Thoracic aorta (tissue), 2 donors: ENCODE measurements around the gene LRMDA. TPM values are rescaled to one million over a fixed set of nuclear protein-coding genes. Genes with fewer than 3 reads are reported as not detected.

Experiments used
- ATAC-seq: fragments of 150-250 bp; one replicate; pipeline ENCODE4 v1.8.0; 2017; ENCODE audit warnings: low read depth; ENCODE audit not compliant: insufficient number of reproducible peaks, low FRiP score
- DNase-seq: peaks from one replicate; pipeline ENCODE4 v3.0.0-alpha.2; 2020; ENCODE audit warnings: low spot score
- H3K27ac ChIP-seq, 2 donors: fragments of 200-600 bp; sonication (generic); 1 replicate in 1 of 2; 2 replicates in 1 of 2; pipeline ENCODE4 v1.5.1; 2016; ENCODE audit warnings: mild to moderate bottlenecking in 2 of 2, moderate library complexity in 2 of 2
- H3K27me3 ChIP-seq: fragments of 200-600 bp; sonication (generic); replicated peaks from 2 replicates; pipeline ENCODE4 v1.6.0; 2016; ENCODE audit warnings: mild to moderate bottlenecking; ENCODE audit not compliant: insufficient read depth
- H3K36me3 ChIP-seq: fragments of 200-600 bp; sonication (generic); one replicate; pipeline ENCODE4 v1.5.1; 2016
- H3K4me1 ChIP-seq, 2 donors: fragments of 200-600 bp; sonication (generic); 1 replicate in 1 of 2; 2 replicates in 1 of 2; pipeline versions ENCODE4 v1.5.1 to v1.6.0; 2016; ENCODE audit warnings: low read depth in 2 of 2, mild to moderate bottlenecking in 1 of 2; ENCODE audit not compliant: control insufficient read depth in 1 of 2
- H3K4me3 ChIP-seq: fragments of 200-600 bp; sonication (generic); 2 replicates; pipeline ENCODE4 v1.5.1; 2016; ENCODE audit warnings: mild to moderate bottlenecking
- H3K9me3 ChIP-seq: fragments of 200-600 bp; sonication (generic); 2 replicates; pipeline ENCODE4 v1.5.1; 2016
- total RNA-seq, 2 donors: library from RNA; depleted of rRNA; stranded (reverse); fragments of >200 nt; gene quantifications; one replicate each; pipeline versions ENCODE4 v1.1.0 to v1.2.3, GENCODE V29; 2016
- TF ChIP-seq, protein P1 (sequence below): fragments of 200-600 bp; sonication (generic); IDR thresholded peaks from one replicate; pipeline ENCODE4 v1.5.1; 2019; ENCODE audit warnings: antibody characterized with exemption

Gene LRMDA
- total RNA-seq, 2 donors from 2014 or later: 8.3 to 36.6 TPM

DNA sequence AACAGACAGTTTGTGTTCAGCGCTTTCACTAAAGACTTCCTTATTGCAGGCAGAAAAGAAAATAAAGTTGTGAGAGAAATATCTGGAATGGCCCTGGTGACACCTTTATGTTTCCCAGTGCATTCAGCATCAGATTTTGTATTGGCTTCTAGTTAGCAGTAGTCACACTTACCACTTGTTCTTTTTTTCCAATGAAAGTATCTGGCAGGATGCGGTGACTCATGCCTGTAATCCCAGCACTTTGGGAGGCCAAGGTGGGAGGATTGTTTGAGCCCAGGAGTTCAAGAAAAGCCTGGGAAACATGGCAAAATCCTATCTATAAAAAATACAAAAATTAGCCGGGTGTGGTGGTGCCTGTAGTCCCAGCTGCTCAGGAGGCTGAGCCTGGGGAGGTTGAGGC, 649.6 kb downstream of the LRMDA start:
- TF ChIP-seq, protein P1, sequence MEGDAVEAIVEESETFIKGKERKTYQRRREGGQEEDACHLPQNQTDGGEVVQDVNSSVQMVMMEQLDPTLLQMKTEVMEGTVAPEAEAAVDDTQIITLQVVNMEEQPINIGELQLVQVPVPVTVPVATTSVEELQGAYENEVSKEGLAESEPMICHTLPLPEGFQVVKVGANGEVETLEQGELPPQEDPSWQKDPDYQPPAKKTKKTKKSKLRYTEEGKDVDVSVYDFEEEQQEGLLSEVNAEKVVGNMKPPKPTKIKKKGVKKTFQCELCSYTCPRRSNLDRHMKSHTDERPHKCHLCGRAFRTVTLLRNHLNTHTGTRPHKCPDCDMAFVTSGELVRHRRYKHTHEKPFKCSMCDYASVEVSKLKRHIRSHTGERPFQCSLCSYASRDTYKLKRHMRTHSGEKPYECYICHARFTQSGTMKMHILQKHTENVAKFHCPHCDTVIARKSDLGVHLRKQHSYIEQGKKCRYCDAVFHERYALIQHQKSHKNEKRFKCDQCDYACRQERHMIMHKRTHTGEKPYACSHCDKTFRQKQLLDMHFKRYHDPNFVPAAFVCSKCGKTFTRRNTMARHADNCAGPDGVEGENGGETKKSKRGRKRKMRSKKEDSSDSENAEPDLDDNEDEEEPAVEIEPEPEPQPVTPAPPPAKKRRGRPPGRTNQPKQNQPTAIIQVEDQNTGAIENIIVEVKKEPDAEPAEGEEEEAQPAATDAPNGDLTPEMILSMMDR: no peak
- H3K36me3 ChIP-seq: no peaks in the 10 kb centered on the region
- peaks cover under 1 to 9% of the 10 kb centered on the region in 2 donors for H3K4me1 ChIP-seq
- no peaks in the 10 kb centered on the region for H3K9me3 ChIP-seq
- no peaks in the 10 kb centered on the region for H3K27me3 ChIP-seq
- H3K27ac ChIP-seq: no peak overlapping the region
- no peak for DNase-seq
- no peak for ATAC-seq
- no peak overlapping the region for H3K4me3 ChIP-seq

DNA sequence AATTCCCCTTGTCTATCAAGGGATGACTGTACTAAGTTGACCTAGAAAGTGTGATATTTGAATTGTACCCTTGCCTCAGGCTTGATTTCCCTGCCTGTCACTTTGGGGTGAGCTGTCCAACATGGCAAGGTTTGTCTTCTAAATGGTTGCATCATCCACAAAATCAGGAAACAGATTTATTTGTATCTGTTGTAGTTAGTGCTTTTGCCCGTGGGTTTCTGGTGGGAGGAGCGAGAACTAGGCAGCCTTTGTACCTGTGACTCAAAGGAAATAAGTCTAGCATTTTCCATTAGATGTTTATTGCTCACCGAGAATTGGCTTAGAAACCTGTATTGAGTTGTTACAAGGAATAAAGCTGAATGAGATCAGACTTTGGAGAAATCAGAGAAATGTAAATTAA, 650.8 kb downstream of the LRMDA start:
- Histone ChIP-seq H3K27ac (no peak overlapping the region), H3K9me3 (no peaks in the 10 kb centered on the region), H3K4me3 (no peak overlapping the region), H3K36me3 (no peaks in the 10 kb centered on the region), H3K27me3 (no peaks in the 10 kb centered on the region), H3K4me1 (peaks cover 8 to 21% of the 10 kb centered on the region in 2 donors)
- ATAC-seq: no peak
- TF ChIP-seq, protein P1: no peak
- no peak for DNase-seq

DNA sequence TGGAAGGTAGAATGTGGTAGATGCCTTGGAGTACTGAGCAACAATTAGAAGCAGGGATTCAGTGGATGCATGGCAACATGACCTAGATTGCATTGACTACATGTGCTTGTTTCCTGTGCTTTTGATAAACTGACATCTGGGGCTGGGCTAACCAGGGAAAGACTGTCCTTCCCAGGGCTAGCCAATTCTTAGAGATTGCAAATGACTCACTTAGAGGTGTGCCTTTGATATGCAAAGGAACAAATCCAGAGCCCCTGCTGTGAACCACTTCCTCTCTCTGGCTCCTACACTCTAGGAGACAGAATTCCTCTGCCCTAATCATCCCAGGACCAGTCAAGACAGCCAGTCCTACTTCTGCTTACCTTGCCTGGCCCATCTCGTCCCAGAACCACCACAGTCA, 651.5 kb downstream of the LRMDA start:
- Histone ChIP-seq H3K4me3 (no peak overlapping the region), H3K4me1 (peaks cover 9 to 26% of the 10 kb centered on the region in 2 donors), H3K9me3 (no peaks in the 10 kb centered on the region), H3K27me3 (no peaks in the 10 kb centered on the region), H3K27ac (no peak overlapping the region), H3K36me3 (no peaks in the 10 kb centered on the region)
- ATAC-seq: no peak
- TF ChIP-seq, protein P1: no peak
- DNase-seq: no peak

DNA sequence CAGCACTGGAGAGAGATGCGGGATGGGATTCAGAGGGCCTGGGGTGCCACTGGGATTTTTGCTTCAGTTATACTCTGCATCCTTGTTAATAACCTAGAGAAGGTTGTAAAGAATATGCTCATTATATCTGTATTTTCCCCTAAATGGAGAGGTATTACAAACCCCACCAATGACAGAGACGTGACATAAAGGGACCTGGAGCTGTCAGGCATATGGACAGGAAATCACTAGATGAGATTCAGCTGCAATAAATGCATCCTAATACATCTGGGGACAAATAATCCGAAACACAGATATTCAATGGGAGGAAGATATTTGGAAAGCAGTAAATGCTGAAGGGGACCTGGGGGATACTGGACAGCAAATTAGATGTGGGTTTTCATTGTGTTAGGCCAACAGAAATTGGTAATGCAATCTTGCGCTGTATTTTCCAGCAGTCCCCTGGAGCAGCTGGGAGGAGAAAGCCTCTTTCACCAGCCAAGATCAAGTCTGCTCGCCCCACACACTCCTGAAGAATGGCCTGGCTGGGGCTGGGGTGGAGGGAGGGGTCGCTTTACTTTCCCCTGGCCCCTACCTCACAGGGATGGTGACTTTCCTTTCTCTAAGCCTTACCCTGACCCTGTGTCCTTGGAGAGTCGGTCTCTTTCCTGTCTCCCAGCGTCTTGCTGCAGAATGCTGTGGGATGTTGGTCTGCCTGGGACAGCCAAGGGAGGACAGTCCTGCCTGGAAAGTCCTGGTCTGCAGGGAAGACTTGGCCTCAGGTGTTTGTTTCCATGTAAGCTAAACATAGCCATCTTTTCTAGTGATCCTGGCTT, 653.8 kb downstream of the LRMDA start:
- peak overlapping the region; percentile 58 to 61 for H3K27ac ChIP-seq
- no peak for ATAC-seq
- TF ChIP-seq, protein P1: no peak
- no peak for DNase-seq
- no peaks in the 10 kb centered on the region for H3K36me3 ChIP-seq
- no peaks in the 10 kb centered on the region for H3K27me3 ChIP-seq
- peaks cover 9 to 26% of the 10 kb centered on the region in 2 donors for H3K4me1 ChIP-seq
- H3K9me3 ChIP-seq: no peaks in the 10 kb centered on the region
- H3K4me3 ChIP-seq: no peak overlapping the region

DNA sequence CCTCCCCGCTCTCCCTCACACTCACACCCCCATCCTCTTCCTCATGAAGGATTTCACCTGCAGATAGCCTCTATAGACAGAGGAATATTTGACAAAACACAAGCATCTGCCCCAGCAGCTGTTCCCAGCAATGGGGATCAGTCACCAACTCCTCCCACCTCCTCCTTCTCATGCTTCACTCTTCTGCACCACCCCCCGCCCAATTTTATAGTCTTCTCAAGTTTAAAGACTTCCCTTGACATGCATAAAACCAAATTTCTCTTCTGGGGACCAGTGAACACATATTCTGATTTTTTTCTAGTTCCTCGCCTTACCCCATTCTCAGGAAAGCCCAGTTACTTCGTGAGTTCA, 654.4 kb downstream of the LRMDA start:
- ATAC-seq: no peak
- Histone ChIP-seq H3K9me3 (no peaks in the 10 kb centered on the region), H3K4me3 (no peak overlapping the region), H3K4me1 (peaks cover 9 to 26% of the 10 kb centered on the region in 2 donors), H3K27me3 (no peaks in the 10 kb centered on the region), H3K36me3 (no peaks in the 10 kb centered on the region), H3K27ac (peak overlapping the region; percentile 58 to 61)
- no peak for DNase-seq
- TF ChIP-seq, protein P1: no peak
